ENCODE data around the gene DNAH5.
"Not testable (repeated sequence)": the region's sequence is repeated elsewhere in the genome, so short reads cannot be mapped to it uniquely, and the experiment has no call there.

Gene DNAH5, protein sequence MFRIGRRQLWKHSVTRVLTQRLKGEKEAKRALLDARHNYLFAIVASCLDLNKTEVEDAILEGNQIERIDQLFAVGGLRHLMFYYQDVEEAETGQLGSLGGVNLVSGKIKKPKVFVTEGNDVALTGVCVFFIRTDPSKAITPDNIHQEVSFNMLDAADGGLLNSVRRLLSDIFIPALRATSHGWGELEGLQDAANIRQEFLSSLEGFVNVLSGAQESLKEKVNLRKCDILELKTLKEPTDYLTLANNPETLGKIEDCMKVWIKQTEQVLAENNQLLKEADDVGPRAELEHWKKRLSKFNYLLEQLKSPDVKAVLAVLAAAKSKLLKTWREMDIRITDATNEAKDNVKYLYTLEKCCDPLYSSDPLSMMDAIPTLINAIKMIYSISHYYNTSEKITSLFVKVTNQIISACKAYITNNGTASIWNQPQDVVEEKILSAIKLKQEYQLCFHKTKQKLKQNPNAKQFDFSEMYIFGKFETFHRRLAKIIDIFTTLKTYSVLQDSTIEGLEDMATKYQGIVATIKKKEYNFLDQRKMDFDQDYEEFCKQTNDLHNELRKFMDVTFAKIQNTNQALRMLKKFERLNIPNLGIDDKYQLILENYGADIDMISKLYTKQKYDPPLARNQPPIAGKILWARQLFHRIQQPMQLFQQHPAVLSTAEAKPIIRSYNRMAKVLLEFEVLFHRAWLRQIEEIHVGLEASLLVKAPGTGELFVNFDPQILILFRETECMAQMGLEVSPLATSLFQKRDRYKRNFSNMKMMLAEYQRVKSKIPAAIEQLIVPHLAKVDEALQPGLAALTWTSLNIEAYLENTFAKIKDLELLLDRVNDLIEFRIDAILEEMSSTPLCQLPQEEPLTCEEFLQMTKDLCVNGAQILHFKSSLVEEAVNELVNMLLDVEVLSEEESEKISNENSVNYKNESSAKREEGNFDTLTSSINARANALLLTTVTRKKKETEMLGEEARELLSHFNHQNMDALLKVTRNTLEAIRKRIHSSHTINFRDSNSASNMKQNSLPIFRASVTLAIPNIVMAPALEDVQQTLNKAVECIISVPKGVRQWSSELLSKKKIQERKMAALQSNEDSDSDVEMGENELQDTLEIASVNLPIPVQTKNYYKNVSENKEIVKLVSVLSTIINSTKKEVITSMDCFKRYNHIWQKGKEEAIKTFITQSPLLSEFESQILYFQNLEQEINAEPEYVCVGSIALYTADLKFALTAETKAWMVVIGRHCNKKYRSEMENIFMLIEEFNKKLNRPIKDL (N-terminal part only)

DNA sequence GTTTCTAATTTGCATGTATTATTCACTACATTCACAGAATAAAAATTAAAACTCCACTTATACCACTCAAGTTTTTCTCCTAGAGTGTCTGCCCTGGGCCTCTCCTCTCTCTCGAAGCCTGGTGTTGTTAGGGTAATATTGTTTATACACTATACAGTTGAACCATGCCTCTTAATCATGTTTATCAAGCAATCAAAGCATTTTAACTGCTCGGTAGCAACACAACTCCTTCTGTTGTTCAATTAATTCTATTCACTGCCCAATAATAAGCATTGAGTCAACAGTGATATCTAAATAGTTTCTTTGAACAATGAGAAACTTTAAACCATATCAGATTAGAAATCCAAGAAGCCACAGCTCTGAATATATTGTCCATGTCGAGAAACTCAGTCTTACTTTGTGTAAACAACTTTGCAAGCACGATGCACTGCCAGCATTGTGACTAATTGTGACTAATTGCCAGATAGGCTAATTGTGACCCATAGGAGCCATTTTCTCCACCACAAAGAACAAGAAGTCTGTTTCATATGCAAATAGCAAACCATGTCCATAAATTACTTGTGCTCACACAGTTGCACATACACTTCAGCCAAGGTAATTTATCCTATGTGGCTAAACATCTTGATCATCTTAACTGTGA is at the start of gene DNAH5:
TSS of gene DNAH5 (minus strand) at position 129 of the 640 bp plus-strand sequence. CDS start 250 bp downstream, outside the sequence.
- no peak for DNase-seq (ENCODE audit: low read depth)

DNA sequence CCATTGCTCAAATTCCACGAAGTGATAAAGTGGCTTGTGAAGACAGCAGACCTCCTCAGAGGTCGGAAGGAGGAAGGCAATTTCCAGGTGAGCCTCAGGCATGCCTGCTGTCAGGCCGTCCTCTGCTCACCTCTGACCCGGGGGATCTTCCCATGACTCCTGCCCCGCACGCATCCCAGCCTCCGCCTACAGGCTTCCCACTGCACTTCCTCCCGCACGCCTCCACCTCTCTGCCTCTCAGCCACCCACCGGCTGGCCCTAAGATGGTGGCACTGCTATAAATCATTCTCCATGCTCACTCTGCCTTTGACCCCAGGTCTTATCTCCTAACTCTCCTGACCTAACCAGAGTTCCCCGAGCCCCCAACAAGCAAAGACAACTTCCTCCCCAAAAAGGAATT is 49.4 kb upstream of the DNAH5 start:
- no peak for DNase-seq (ENCODE audit: low read depth)

DNA sequence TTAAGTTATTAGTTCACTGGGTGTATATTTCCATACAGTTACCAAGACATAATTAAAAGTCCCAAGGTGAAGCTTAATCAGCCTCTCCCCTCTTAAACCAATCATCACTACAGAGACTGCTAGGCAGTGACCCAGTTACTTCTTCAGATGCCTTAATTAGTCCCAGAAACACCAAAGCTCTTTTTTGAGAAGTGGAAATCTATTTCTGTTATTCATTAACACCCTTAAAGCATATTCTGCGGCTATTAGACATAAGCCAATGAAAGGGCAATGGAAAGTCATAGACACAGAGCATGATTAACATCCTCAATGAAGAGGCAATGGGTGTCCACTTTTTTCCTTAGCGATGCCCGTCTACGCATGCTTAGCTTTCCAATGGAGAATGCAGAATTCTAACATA is 48.3 kb upstream of the DNAH5 start:
- no peak for DNase-seq (ENCODE audit: low read depth)

DNA sequence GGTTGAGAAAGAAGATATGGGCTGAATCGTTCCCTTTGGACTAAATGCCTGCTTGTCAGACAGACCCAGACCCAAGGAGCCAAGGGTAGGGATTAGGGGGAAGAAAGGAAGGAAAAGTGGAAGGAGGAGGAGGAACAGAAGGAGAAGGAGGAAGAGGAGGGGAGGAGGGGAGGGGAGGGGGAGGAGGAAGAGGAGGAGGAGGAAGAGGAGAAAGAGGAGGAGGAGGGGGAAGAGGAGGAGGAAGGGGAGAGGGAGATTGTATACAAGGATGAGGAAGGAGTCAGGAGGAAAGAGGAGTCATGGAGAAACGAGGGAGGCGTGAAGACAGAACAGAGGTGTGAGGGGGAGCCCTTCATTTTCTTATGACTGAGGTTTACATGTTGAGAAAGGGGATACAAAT is 46.9 kb upstream of the DNAH5 start:
- DNase-seq (ENCODE audit: low read depth): no peak

DNA sequence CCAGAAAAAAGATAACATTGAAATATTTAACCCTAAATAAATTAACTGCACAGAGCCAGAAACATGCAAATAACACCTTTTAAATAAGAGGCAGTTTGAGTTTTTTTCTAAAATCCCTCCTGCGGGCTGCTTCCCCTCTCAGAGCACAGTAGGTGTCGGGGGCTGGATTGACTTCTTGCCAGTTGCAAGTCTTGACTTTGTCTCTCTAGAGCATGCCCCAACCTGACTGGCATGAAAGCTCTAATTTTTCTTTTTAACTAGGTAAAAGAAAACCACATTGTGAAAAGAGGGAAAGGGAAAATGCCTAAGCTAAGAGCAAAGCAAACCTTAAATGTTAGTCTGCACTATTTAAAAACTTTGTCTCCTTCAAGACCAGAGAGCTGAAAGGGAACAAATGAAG is 46.4 kb upstream of the DNAH5 start:
- DNase-seq (ENCODE audit: low read depth): no peak

DNA sequence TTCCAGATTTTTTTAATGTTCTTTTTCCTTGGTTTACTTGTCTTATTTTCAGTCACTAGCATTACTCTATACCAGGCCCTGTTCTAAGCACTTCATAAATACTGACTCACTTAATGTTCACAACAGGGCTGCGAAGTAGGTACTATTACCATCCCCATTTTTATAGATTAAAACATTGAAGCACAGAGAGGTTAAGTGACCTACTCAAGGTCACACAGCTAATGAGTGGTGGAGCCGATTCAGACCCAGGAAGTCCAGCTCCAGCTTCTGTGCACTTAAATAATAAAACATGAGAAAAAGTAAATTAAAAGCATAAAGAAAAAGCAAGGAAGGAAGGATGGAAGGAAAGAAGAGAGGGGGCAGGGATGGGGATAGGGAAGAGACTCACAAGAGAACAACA is 45.3 kb upstream of the DNAH5 start:
- DNase-seq (ENCODE audit: low read depth): no peak

DNA sequence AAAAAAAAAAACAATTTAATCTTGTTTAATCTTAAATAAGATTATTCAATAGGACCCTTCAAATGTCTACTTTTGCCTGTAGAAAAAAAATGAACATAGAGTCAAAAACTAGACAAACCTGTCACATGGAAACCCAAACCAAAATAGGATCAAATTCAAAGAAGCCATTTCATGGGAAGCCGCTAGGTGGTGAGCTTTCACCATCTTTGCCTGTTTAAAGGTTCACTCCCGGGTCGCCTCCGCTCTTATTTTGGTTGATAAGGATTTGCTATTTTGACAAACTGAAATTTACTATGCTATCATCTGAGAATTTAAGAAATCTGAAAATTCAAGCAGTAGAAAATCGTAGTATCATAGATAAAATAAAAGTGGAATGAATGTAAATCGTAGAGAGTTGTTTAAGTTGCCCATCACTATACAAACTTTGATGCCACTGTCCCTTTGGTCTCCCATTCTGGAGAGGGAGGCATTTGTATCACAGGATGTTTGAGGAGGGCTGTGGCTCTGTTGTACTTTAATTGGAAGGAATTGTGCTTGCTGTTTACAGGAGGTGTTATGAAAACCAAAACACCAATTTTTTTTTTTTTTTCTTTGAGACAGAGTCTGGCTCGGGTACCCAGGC is 43.5 kb upstream of the DNAH5 start:
- peak; percentile 58 for DNase-seq (ENCODE audit: low read depth)

DNA sequence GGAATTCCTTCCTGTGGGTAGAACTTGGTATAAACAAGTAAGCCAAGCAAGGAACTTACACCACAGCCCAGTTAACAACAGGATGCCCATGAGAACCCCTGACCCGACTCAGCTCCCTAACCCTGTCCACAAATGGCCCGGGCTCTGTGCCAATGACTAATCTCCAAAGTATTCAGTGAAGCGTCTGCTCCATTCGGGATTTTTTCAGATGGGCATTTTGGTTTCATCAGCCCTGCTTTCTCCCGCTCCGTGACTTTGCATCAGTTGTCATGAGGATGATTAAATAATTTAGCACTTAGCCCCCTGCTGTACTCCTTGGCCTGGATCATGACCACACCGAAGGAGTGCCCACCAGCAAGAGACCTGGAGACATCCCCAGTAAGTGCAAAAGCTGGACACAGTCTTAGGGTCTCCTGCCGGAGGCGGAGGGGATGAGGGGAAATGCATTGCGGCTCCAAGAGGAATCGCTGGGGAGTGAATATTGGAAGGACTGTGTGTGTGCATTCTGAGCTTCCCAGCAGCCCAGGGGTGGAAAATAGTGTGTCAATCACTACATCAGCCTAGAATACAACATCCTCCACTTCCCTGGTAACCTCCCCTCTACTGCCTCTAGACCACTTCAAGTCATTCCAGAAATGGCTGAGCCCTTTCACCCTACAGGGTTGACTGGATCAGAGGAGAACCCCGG is 41.4 kb upstream of the DNAH5 start:
- DNase-seq (ENCODE audit: low read depth): peak; percentile 80

DNA sequence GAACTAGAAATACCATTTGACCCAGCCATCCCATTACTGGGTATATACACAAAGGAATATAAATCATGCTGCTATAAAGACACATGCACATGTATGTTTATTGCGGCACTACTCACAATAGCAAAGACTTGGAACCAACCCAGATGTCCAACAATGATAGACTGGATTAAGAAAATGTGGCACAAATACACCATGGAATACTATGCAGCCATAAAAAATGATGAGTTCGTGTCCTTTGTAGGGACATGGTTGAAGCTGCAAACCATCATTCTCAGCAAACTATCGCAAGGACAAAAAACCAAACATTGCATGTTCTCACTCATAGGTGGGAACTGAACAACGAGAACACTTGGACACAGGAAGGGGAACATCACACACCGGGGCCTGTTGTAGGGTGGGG is 40.4 kb upstream of the DNAH5 start:
- DNase-seq (ENCODE audit: low read depth): not testable (repeated sequence)

DNA sequence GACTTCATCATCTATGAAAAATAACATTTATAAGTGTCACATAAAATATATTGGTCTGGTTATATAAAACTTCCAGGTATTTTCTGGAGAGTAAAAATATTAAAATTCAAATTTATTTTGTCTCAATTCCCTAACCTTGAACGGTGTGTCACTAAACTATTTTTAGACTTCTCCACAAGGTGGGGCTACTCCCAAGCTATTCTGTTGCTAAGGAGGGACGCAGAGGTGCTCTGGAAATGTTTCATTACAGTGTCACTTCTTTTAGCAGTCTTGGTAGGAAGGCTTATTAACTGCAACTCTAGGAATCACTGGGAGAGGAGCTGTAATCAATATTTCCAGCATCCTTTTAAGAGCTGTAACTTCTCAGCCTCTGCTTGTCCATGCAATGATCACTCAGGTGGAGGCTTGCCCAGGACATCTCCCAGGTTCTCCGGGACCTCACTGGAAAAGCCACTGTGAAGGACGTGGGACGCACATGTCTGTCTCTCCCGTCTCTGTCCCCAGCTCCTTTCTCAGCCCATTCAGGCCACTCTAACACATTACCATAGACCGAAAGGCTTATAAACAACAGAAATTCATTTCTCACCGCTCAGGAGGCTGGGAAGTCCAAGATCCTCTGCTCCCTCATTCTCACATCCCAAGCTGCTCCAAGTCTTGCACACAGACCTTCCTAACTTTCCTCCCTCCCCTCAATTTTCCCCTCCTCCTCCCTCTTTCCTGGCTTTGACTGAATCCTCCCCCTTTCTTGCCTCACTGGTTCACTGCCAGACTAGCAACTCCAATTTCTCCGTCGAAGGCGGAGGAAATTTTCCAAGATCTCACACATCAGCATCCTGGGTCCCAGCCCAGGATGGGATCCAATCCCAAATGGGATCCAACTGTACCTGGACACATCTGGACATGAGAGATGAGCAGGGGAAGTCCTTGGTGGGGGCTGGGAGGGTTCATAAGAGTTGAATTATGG is 32.7 kb upstream of the DNAH5 start:
- peak; percentile 26 for DNase-seq (ENCODE audit: low read depth)

DNA sequence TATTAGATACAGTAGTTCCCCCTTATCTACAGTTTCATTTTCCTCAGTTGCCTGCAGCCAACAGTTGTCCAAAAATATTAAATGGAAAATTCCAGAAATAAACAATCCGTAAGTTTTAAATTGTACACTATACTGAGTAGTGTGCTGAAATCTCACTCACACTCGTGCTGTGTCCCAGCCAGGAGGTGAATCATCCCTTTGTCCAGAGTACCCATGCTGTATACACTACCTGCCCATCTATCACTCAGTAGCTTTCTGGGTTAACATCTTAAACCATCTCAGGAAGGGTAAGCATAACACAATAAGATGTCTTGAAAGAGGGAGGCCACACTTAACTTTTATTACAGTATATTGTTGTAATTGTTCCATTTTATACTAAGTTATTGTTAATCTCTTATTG is 31.7 kb upstream of the DNAH5 start:
- DNase-seq (ENCODE audit: low read depth): no peak

DNA sequence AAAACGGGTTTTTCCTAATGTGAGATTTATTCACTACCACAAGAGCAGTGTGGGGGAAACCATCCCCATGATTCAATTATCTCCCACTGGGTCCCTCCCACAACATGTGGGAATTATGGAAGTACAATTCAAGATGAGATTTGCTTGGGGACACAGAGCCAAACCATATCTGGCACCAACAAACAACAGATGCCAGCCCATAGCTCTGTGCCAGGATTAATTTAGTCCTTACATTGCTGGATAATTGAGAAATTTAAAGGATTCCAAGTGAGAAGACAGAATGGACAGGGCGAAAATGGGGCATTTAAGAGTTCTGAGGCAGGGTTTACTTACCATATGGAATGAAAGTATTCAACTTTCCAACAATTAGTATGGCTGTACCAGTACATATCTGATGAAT is 30.8 kb upstream of the DNAH5 start:
- DNase-seq (ENCODE audit: low read depth): no peak

DNA sequence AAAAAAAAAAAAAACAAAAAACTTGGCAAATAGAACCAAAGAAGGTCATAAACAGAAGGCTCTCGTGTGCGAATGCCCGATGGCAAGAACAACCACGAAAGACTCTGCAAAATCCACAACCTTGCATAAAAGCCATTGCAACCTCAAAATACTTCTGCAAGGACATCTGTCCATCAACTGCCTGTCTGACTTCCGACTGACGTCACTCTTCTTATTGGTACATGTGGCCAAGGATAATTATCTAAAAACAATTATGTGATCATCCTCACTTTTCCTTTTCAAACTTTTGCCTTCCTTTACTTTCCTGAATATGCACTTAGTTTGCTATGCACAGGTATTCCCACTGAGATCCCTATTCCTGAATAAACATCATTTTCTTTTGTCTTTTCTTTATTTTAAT is 29.2 kb upstream of the DNAH5 start:
- no peak for DNase-seq (ENCODE audit: low read depth)

DNA sequence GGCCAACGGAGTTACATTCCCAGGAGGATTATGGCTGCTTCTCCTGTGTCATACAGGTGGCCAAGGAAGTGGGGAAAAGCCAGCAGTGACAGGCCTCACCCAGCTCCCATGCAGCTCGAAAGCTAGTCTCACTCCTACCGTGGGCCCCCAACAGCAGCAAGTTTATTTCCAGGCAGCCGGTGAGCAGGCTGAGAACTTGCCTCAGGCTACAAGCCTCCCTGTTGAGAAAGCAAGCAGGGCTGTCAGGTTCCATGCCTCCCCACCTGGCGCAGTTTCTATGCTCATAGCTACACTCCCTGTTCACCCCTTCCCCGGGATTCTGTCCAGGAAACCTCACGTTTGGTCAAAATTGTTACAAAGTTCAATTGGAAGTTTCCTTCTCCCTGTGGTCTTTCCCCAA is 27.5 kb upstream of the DNAH5 start:
- DNase-seq (ENCODE audit: low read depth): no peak

DNA sequence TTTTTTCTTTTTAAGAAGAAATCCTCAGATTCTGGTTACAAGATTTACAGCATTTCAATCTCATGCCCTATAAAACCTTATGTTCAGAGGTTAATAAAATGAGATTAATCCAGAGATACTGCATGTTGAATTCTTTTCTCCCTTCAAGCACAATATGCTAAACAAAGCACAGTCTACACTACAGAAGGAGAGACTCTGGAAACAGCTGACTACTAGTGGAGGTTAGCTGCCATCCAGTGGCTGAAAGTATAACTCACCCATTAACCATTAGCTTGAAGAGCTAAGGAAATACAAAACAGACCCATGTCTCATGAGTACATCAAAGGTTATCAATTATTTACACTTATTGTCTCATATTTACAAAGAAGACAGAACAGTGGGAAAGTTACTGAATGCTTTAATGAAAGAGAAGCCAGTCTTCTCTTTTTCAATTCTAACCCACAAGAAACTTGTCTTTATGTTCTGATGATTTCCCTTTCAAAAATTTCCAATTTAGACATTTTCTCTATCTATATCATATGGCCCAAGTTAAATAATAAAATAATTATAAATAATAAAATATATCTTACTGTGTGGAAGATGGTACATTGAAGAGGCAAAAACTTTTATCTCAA is 12.7 kb upstream of the DNAH5 start:
- DNase-seq (ENCODE audit: low read depth): peak; percentile 32

DNA sequence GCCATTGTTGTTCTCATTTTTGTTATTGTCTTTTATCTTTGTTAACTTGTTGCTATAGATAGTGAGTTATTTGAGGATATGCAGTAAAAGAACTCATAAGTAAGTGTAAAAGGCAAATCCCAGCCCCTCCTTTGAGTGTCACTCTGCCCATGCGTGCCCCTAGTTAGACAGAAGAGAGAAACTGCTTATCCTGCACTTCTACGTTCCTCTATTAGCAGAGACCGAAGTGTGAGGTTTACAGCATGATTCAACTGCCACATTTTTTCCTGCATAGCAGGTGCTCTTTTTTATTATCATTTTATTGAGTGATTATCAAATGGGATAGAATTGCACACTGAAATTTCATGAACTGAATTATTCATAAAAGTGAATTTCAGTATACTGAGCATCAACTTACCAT is 12.0 kb upstream of the DNAH5 start:
- no peak for DNase-seq (ENCODE audit: low read depth)

DNA sequence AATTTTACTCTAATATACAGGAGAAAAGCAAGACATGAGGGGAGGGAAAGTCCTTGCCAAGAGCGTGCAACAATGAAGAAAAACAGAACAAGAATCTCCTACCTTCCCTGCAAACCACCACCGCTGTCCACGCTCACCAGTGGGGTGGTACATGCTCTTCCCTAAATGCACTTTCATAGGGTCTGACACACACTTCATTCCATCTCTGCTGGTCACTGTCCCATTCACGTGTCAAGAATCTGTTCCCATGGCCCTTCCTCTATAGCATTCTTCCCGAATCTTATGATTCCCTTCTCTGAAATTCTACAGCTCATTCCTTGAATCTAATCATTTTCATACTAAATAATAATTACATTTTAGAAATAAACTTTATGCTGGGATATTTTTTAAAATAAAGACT is 11.4 kb upstream of the DNAH5 start:
- no peak for DNase-seq (ENCODE audit: low read depth)

DNA sequence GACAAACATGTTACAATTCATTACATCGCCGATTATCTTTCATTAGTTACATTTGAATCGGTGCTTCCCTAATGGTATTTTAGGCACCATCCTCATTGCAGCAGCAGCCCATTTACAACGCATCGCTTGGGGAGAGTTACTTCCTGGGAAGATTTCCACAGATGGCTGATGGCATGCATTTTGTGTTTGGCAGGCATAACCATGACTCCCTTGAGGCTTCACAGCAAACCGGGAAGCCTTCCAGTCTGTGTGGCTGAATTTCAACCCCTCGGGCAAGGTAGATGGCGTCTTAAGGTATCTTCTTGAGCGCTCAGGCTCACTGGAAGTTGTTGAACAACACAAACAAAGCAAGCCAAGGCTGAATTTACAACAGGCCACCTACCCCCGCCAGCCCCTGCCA is 1.6 kb upstream of the DNAH5 start:
- DNase-seq (ENCODE audit: low read depth): peak; percentile 38

DNA sequence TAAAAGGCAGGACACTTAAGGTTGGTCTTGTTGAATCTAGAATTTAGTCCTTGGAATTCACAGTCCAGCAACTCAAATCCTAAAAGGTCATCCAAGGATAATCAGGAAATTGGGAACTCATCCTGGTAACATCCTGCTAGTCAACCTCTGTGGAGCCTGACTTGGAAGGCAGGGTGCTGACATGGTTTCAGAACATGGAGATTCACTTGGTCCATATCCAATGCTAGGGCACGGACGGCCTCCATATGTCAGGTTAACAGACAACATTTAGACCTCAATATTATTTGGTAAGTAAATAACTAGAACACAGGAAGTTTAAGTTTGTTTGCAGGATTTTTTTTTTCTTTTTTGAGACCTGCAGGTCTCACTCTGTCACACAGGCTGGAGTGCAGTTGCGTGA is 783 bp upstream of the DNAH5 start:
- DNase-seq (ENCODE audit: low read depth): no peak
